Small intestine (tissue), 7 donors: ENCODE measurements around the gene NPEPPS. TPM values are rescaled to one million over a fixed set of nuclear protein-coding genes. Genes with fewer than 3 reads are reported as not detected.

ENCODE experiments used
- DNase-seq, 2 donors: peaks; one replicate each; pipeline versions ENCODE4 v3.0.0 to v3.0.0-alpha.2; 2013
- FAIRE-seq: peaks from 2 replicates; lab custom pipeline; 2012; peaks lifted over from hg19 to GRCh38; lab: Jason Lieb, UNC
- H3K27ac ChIP-seq, 3 donors: one replicate each; pipeline ENCODE4 v1.5.1; 2013; ENCODE audit warnings: low read length in 2 of 3, mild to moderate bottlenecking in 2 of 3, control low read depth in 1 of 3, inconsistent platforms in 1 of 3, low read depth in 1 of 3, moderate library complexity in 1 of 3
- H3K27me3 ChIP-seq, 3 donors: one replicate each; pipeline ENCODE4 v1.6.1; 2013; ENCODE audit warnings: low read length in 3 of 3, inconsistent platforms in 1 of 3; ENCODE audit not compliant: control insufficient read depth in 3 of 3, insufficient read depth in 3 of 3
- H3K36me3 ChIP-seq, 3 donors: one replicate each; pipeline ENCODE4 v1.6.1; 2013; ENCODE audit warnings: low read length in 3 of 3, inconsistent platforms in 1 of 3, low read depth in 1 of 3, mild to moderate bottlenecking in 1 of 3, moderate library complexity in 1 of 3; ENCODE audit not compliant: control insufficient read depth in 3 of 3, insufficient read depth in 2 of 3
- H3K4me1 ChIP-seq, 3 donors: one replicate each; pipeline ENCODE4 v1.6.1; 2013; ENCODE audit warnings: low read length in 2 of 3, inconsistent platforms in 1 of 3, low read depth in 1 of 3, mild to moderate bottlenecking in 1 of 3, moderate library complexity in 1 of 3; ENCODE audit not compliant: control insufficient read depth in 3 of 3, insufficient read depth in 2 of 3
- H3K4me3 ChIP-seq, 3 donors: one replicate each; pipeline ENCODE4 v1.5.1; 2013; ENCODE audit warnings: low read length in 3 of 3, control low read depth in 1 of 3, inconsistent platforms in 1 of 3, low read depth in 1 of 3, mild to moderate bottlenecking in 1 of 3, moderate library complexity in 1 of 3
- H3K9me3 ChIP-seq, 2 donors: one replicate each; pipeline ENCODE4 v1.6.1; 2013; ENCODE audit warnings: low read depth in 1 of 2, low read length in 1 of 2; ENCODE audit not compliant: control insufficient read depth in 2 of 2, insufficient read depth in 1 of 2
- WGBS, 3 donors: extraction: QIAGEN DNeasy Blood & Tissue Kit; methylation state at CpG; one replicate each; pipeline ENCODE4 v1.1.7; 2013; 5-methylcytosine and 5-hydroxymethylcytosine counted together
- polyA plus RNA-seq, 4 donors: library from polyadenylated mRNA; stranded (reverse) in 3 of 4; unstranded in 1 of 4; fragments of 200-250 nt in 3 of 4; fragments of 120-200 nt in 1 of 4; gene quantifications; one replicate each; pipeline versions ENCODE4 v1.2.1 to v1.2.3, GENCODE V29; 2013
- donor health status: healthy with polysubstance abuse.
- donor health status: control.
- donor health status: control.
- donor health status: Bipolar disorder and iron deficiency.
- donor health status: healthy.

Gene NPEPPS
- polyA plus RNA-seq, 4 donors = 30.8 to 109 (median 37.6) TPM

- no peaks in the 10 kb centered on the region for H3K27me3 ChIP-seq
- peak; percentile 96 for DNase-seq
- peak overlapping the region in 2 of 3 donors; percentile 79 to 91 for H3K27ac ChIP-seq
- peaks cover 6 to 16% (median 15%) of the 10 kb centered on the region in 3 donors for H3K36me3 ChIP-seq
- no peak for FAIRE-seq
- no peaks in the 10 kb centered on the region for H3K9me3 ChIP-seq
- H3K4me1 ChIP-seq = peaks cover 2 to 20% (median 6%) of the 10 kb centered on the region in 3 donors
- H3K4me3 ChIP-seq = peak overlapping the region; percentile 84 to 95 (median 90)
- WGBS, 3 donors = 0 to 3% (median 1%) methylated on average over 16 to 39 of the region's 39 CpGs
Measured at GRCh38 chr17:47650525-47651522, 119.9 kb downstream of the NPEPPS start.

GRCh38 chr17:47651704-47652103 lies 120.8 kb downstream of the NPEPPS start:
- Histone ChIP-seq H3K27ac (no peak overlapping the region), H3K27me3 (no peaks in the 10 kb centered on the region), H3K4me3 (no peak overlapping the region), H3K4me1 (peaks cover 2 to 20% (median 6%) of the 10 kb centered on the region in 3 donors), H3K36me3 (peaks cover 11 to 25% (median 18%) of the 10 kb centered on the region in 3 donors), H3K9me3 (no peaks in the 10 kb centered on the region)
- DNase-seq (no peak), FAIRE-seq (no peak)
- WGBS, 3 donors = 44 to 53% (median 48%) methylated on average over 2 of the region's 2 CpGs

- peaks cover 13 to 29% (median 26%) of the 10 kb centered on the region in 3 donors for H3K36me3 ChIP-seq
- H3K27me3 ChIP-seq = no peaks in the 10 kb centered on the region
- no peak for FAIRE-seq
- WGBS, 3 donors = 81 to 91% (median 83%) methylated on average over 6 of the region's 6 CpGs
- H3K4me3 ChIP-seq = no peak overlapping the region
- no peak for DNase-seq
- H3K4me1 ChIP-seq = peaks cover 2 to 20% (median 6%) of the 10 kb centered on the region in 3 donors
- no peak overlapping the region for H3K27ac ChIP-seq
- H3K9me3 ChIP-seq = no peaks in the 10 kb centered on the region
Measured at GRCh38 chr17:47652570-47652969, 121.7 kb downstream of the NPEPPS start.

- H3K27ac ChIP-seq = no peak overlapping the region
- H3K27me3 ChIP-seq = no peaks in the 10 kb centered on the region
- H3K4me3 ChIP-seq = no peak overlapping the region
- FAIRE-seq (no peak), DNase-seq (no peak)
- H3K9me3 ChIP-seq = no peaks in the 10 kb centered on the region
- WGBS, 3 donors = 66 to 92% (median 67%) methylated on average over 2 of the region's 2 CpGs
- peaks cover 2 to 20% (median 6%) of the 10 kb centered on the region in 3 donors for H3K4me1 ChIP-seq
- H3K36me3 ChIP-seq = peaks cover 17 to 33% (median 32%) of the 10 kb centered on the region in 3 donors
Measured at GRCh38 chr17:47653442-47653841, 122.5 kb downstream of the NPEPPS start.

DNA sequence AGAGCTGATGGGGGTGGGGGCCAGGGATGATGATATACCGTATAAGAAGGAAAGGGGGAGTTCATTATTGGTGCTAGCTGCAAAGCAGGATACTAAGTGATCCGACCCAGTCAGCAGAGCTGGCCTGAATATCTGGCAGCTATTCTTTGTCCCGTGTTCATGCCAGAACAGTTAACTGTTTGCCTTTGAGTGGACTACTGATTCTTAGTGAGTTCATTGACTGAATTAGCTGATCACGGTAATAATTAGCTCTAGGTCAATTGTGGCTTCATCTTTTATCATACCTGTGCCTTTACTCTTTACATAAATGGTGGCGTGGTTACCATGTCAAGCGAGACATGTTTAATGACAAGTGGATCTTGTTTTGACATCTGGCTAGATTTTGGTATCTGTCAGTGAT lies 124.1 kb downstream of the NPEPPS start:
- 35 to 45% (median 43%) methylated on average over 6 of the region's 6 CpGs for WGBS, 3 donors
- peaks cover 2 to 13% (median 6%) of the 10 kb centered on the region in 3 donors for H3K4me1 ChIP-seq
- DNase-seq = peak; percentile 19 to 49
- no peak overlapping the region for H3K4me3 ChIP-seq
- H3K27me3 ChIP-seq = no peaks in the 10 kb centered on the region
- peaks cover 17 to 43% (median 32%) of the 10 kb centered on the region in 3 donors for H3K36me3 ChIP-seq
- H3K9me3 ChIP-seq = no peaks in the 10 kb centered on the region
- H3K27ac ChIP-seq = no peak overlapping the region
- no peak for FAIRE-seq

- Histone ChIP-seq H3K27me3 (no peaks in the 10 kb centered on the region), H3K4me1 (peaks cover 0 to under 1% (median 0%) of the 10 kb centered on the region in 3 donors), H3K9me3 (no peaks in the 10 kb centered on the region), H3K27ac (peak overlapping the region in 2 of 3 donors; percentile 51 to 91), H3K36me3 (peaks cover 24 to 60% (median 36%) of the 10 kb centered on the region in 3 donors), H3K4me3 (no peak overlapping the region)
- DNase-seq = peak; percentile 33 to 42
- FAIRE-seq = no peak
- 17 to 21% (median 18%) methylated on average over 6 of the region's 6 CpGs for WGBS, 3 donors
Measured at GRCh38 chr17:47660064-47660492, 129.2 kb downstream of the NPEPPS start.

- H3K27ac ChIP-seq = peak overlapping the region in 1 of 3 donors; percentile 17
- peak; percentile 56 to 75 for DNase-seq
- peaks cover 17 to 62% (median 24%) of the 10 kb centered on the region in 3 donors for H3K36me3 ChIP-seq
- H3K4me3 ChIP-seq = no peak overlapping the region
- 41 to 44% (median 41%) methylated on average over 6 of the region's 6 CpGs for WGBS, 3 donors
- H3K27me3 ChIP-seq = no peaks in the 10 kb centered on the region
- H3K9me3 ChIP-seq = no peaks in the 10 kb centered on the region
- H3K4me1 ChIP-seq = no peaks in the 10 kb centered on the region
- no peak for FAIRE-seq
Measured at GRCh38 chr17:47663912-47664623, 133.2 kb downstream of the NPEPPS start.

DNA sequence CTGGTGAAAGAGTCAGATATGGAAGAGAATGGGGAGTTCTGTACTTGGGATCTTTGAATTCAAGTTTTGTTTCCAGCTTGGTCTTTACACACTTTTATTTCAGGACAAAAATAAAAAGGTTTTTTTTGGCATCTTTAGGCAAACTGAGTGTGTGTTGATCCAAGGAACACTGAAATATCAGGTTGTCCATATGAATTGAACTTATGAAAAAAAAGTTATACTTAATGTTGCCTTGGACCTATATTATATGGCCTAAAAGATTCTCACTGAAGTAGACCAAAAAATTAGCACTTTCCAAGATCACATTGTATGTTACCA lies 133.7 kb downstream of the NPEPPS start:
- DNase-seq = no peak
- no peaks in the 10 kb centered on the region for H3K9me3 ChIP-seq
- H3K27me3 ChIP-seq = no peaks in the 10 kb centered on the region
- no peaks in the 10 kb centered on the region for H3K4me1 ChIP-seq
- no peak for FAIRE-seq
- no peak overlapping the region for H3K27ac ChIP-seq
- H3K36me3 ChIP-seq = peaks cover 19 to 61% (median 27%) of the 10 kb centered on the region in 3 donors
- H3K4me3 ChIP-seq = no peak overlapping the region
